H4 (cell line): Measurements from ENCODE around the gene CSHL1. TPM values are rescaled to one million over a fixed set of nuclear protein-coding genes. Genes with fewer than 3 reads are reported as not detected.

Experiments used
- DNase-seq: peaks from one replicate; pipeline ENCODE4 v3.0.0-alpha.2; 2015; ENCODE audit warnings: low spot score
- total RNA-seq: library from RNA; depleted of rRNA; stranded (reverse); fragments of >200 nt; shearing (Covaris generic); gene quantifications from 2 replicates; pipeline ENCODE4 v1.2.3, GENCODE V29; 2014; rRNA removed

Gene CSHL1
- not detected in 2 replicates for total RNA-seq

GRCh38 chr17:63911041-63911635 is at the start of gene CSHL1:
Gene CSHL1 (minus strand): TSS chr17:63911258. CDS start chr17:63911196, 62 bp downstream.
- no peak for DNase-seq

- no peak for DNase-seq
Measured at GRCh38 chr17:63960430-63960829, 49.4 kb upstream of the CSHL1 start.

GRCh38 chr17:63960006-63960405 is 48.9 kb upstream of the CSHL1 start:
- DNase-seq: no peak

GRCh38 chr17:63956296-63956920 is 45.4 kb upstream of the CSHL1 start:
- no peak for DNase-seq

- DNase-seq: no peak
Measured at GRCh38 chr17:63955791-63956190, 44.7 kb upstream of the CSHL1 start.

GRCh38 chr17:63955232-63955631 is 44.2 kb upstream of the CSHL1 start:
- no peak for DNase-seq

GRCh38 chr17:63954402-63955063 is 43.5 kb upstream of the CSHL1 start:
- DNase-seq: no peak

- DNase-seq: no peak
Measured at GRCh38 chr17:63950940-63951907, 40.2 kb upstream of the CSHL1 start.

- no peak for DNase-seq
Measured at GRCh38 chr17:63949576-63950250, 38.7 kb upstream of the CSHL1 start.

GRCh38 chr17:63948521-63948920 is 37.5 kb upstream of the CSHL1 start:
- no peak for DNase-seq

GRCh38 chr17:63947711-63948330 is 36.8 kb upstream of the CSHL1 start:
- DNase-seq: no peak

- peak; percentile 43 for DNase-seq
Measured at GRCh38 chr17:63946440-63947363, 35.6 kb upstream of the CSHL1 start.

- no peak for DNase-seq
Measured at GRCh38 chr17:63945784-63946439, 34.9 kb upstream of the CSHL1 start.

GRCh38 chr17:63944736-63945499 is 33.9 kb upstream of the CSHL1 start:
- no peak for DNase-seq

- DNase-seq: no peak
Measured at GRCh38 chr17:63943745-63944144, 32.7 kb upstream of the CSHL1 start.

- no peak for DNase-seq
Measured at GRCh38 chr17:63942309-63942985, 31.4 kb upstream of the CSHL1 start.

- DNase-seq: no peak
Measured at GRCh38 chr17:63941751-63942150, 30.7 kb upstream of the CSHL1 start.

GRCh38 chr17:63941162-63941561 is 30.1 kb upstream of the CSHL1 start:
- DNase-seq: no peak
